SHP77 (cell line): ENCODE measurements around the gene CYLD.

Experiments
- DNase-seq, 2 experiments: peaks; one replicate each; lab custom pipeline; 2025; lab: John Stamatoyannopoulos, UW

Gene CYLD

GRCh38 chr16:50740736-50741135 is 1.1 kb upstream of the CYLD start:
- no peak for DNase-seq

GRCh38 chr16:50741225-50741780 is 583 bp upstream of the CYLD start:
- DNase-seq, result no peak

- DNase-seq, result no peak
Measured at GRCh38 chr16:50742576-50743200, 802 bp downstream of the CYLD start.

DNA sequence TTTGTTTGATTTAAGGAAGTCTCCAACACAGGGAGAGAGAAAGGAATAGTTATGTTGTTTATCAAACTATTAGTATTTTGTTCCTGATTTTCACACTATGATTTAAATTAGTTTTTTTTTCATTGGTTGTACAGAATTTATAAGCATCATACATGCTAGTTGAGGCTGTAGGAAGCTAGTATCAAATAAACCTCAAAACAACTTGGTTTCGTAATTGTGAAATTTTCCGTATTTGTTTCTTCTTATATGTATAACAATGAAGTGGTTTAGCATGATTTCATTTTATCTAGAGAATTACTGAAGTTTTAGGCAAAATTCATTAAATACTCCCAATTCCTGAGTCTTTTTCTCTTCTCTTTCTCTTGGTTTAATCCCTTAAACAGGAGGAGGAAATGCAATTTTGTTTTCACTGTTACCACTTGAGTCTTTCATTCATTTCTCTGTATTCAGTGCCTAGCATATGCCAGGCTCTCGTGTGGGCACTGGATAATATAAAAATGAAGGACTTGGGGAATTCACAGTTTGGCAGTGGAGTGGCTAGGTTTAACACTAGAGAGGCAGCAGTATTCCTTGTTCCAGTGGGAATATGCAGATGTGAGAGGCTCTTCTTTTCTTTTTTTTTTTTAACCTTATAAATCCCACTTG is 1.8 kb downstream of the CYLD start:
- no peak for DNase-seq

GRCh38 chr16:50744881-50745280 is 3.0 kb downstream of the CYLD start:
- DNase-seq, result no peak

DNA sequence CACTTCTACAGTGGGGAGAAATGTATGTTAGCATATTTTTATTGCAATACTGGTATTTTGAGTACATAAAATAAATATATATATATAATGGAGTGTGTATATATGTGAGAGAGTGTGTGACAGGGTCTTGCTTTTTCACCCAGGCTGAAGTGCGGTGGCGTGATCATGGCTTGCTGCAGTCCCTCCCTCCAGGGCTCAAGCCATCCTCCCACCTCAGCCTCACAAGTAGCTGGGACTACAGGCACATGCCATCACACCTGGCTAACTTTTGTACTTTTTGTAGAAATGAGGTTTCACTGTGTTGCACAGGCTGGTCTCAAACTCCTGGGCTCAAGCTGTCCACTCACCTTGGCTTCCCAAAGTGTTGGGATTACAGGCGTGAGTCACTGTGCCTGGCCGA is 4.1 kb downstream of the CYLD start:
- DNase-seq, result no peak

- DNase-seq, result no peak
Measured at GRCh38 chr16:50747207-50747956, 5.5 kb downstream of the CYLD start.

DNA sequence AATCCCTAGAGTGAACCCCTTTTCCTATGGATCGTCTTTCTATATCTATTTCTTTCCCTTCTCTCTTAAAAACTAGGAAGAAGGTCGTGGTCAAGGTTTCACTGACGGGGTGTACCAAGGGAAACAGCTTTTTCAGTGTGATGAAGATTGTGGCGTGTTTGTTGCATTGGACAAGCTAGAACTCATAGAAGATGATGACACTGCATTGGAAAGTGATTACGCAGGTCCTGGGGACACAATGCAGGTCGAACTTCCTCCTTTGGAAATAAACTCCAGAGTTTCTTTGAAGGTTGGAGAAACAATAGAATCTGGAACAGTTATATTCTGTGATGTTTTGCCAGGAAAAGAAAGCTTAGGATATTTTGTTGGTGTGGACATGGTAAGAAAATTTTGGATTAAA is 9.6 kb downstream of the CYLD start:
- no peak for DNase-seq

- no peak for DNase-seq
Measured at GRCh38 chr16:50752471-50753235, 10.8 kb downstream of the CYLD start.

DNA sequence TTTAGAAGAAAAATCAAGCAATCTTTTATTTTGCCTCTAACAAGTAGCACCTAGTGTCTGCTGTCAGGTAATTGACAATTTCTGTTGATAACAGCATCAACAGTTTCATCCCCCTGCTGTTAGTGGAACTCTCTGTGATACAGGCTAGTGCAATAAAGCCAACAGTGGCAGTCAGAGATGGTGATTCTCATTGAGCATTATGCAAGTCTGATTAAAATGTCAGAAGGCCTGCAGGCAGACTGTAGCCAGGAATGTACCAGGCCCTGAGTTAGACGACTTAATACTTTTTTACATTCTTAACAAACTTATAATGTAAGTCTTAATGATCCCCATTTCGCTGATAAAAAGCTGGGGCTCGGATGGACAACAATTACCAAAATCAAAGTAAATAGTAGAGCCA is 14.6 kb downstream of the CYLD start:
- DNase-seq, result no peak

GRCh38 chr16:50761267-50761666 is 19.4 kb downstream of the CYLD start:
- DNase-seq, result no peak

- DNase-seq, result no peak
Measured at GRCh38 chr16:50762241-50762640, 20.4 kb downstream of the CYLD start.

DNA sequence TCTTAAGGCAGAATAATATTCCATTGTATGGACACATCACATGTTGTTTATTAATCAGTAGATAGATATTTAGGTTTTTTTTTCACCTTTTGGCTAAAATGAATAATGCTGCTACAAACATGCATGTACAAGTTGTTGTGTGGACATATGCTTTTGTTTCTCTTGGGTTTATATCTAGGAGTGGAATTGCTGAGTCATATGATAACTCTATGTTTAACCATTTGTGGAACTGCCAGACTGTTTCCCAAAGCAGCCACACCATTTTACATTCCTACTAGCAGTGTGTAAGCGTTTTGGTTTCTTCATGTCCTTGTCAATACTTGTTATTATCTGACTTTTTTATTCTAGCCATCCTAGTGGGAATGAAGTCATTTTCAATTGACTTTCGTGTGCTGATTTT is 21.3 kb downstream of the CYLD start:
- no peak for DNase-seq

DNA sequence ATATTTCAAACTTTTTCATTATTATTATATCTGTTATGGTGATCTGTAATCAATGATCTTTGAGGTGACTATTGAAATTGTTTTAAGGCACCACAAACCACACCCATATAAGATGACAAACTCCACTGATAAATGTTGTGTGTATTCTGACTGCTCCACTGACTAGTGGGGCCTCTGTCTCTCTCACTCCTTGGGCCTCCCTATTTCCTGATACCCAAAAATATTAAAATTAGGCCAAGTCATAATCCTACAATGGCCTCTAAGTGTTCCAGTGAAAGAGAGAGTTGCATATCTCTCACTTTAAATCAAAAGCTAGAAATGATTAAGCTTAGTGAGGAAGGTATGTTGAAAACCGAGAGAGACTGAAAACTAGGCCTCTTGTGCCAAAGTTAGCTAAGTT is 23.4 kb downstream of the CYLD start:
- DNase-seq, result no peak

- no peak for DNase-seq
Measured at GRCh38 chr16:50765861-50766260, 24.0 kb downstream of the CYLD start.

DNA sequence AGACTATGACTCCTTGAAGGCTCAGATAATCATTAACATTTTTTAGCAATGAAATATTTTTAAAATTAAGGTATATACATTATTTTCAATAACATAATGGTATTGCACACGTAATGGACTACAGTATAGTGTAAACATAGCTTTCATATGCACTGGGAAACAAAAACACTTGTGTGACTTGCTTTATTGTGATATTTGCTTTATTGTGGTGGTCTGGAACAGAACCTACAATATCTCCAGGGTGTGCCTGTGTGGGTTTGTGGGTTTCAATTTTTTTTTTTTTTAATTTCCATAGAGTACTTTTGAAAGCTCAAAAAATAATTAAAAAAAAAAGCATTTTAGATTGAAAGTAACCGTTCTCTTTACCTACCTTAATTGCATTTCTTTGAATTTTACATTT is 25.3 kb downstream of the CYLD start:
- no peak for DNase-seq

- DNase-seq, result no peak
Measured at GRCh38 chr16:50771366-50771765, 29.5 kb downstream of the CYLD start.

DNA sequence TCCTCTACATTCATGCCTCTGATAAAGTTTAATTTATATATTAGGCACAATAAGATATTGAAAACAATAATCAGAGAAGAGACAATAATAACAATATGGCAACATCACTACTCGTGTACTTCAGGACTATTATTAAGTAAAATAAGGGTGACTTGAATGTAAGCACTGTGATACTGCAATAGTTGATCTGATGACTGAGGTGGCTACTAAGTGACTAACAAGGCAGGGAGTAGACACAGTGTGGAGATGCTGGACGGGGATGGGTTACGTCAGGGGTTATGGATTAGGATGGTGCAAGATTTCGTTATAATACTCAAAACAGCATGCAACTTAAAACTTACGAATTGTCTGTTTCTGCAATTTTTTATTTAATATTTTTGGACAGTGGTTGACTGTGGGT is 32.5 kb downstream of the CYLD start:
- DNase-seq, result no peak

- no peak for DNase-seq
Measured at GRCh38 chr16:50774960-50775359, 33.1 kb downstream of the CYLD start.

DNA sequence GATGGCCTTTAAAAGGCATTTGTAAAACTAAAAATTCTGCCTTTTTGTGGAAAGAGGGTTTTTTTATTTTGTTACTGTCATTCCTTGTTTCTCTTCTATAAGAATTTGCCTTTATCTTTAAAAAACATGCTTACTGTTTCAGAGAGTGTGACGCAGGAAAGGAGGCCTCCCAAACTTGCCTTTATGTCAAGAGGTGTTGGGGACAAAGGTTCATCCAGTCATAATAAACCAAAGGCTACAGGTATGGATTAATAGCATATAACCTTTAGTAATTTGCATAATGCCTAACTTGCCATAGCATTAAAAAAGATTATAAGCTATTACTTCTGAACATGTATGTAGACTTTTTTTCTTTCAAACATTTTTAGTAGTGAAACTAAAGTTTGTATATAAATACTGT is 34.2 kb downstream of the CYLD start:
- no peak for DNase-seq

DNA sequence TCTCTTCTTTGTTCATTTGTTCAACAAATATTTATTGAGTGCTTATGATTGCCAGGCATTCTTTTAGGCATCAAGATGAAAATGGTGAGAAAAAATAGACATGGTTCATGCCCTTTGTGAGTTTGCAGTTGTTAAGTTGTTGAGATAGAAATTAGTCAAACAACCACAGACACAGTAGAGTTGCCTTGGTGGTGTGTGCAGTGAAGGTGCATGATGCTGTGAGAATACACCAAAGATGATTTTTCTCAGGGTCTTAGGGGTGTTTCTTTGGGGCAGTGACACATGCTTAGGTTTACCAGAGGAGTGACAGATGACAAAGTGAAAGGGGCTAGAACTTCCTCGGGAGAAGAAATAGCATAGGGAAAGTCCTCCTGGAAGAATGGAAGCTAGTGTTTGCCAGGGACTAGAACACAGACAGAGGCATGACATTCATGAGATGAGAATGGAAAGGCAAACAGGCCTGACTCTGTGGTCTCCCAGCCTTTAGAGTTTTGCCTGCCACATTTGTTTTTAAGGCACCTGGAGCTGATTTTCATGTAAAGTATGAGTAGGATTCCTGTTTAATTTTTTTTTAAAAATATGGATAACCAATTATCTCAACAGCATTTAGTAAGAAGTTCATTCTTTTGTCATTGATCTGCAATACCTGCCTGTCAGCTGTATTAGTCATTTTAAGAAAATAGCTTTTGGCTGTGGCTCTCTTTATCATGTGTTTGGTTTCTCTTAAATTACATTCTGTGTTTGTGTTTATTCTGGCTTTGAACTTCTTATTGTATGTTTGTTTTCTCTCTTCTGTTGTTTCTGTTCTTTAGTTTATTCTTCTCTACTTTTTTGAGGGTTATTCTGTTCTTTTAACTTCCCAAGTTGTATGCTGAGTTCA is 36.6 kb downstream of the CYLD start:
- no peak for DNase-seq
